HG02610 (cell line): Measurements from ENCODE around the gene PRAMEF15.
"Not testable (repeated sequence)": the region's sequence is repeated elsewhere in the genome, so short reads cannot be mapped to it uniquely, and the experiment has no call there.

Source experiments
- ATAC-seq: cut with Tn5 transposase; IDR thresholded peaks from one replicate; pipeline ENCODE4 v1.9.1; 2021; ENCODE audit warnings: mild to moderate bottlenecking, moderate library complexity; ENCODE audit not compliant: unreplicated experiment

PRAMEF15 gene

DNA sequence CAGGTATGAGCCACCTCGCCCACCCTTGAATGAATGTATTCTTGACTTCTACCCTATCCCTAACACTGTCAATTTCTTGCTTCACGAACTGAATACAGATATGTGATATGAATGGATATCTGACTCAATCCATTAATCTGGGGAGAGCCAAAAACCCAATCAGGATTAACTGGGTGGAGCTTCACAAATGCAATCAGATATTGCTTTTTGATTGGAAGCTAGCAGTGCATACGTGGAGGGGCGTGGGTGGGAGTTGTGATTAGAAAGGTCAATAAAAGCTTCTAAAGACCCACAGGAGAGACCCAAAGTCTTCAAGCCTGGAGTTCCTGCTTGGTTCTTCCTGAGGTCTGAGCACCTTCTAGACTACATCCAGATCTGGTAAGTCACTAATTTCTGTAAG, at the start of gene PRAMEF15:
Gene PRAMEF15, plus strand, starts transcription at position 301 of the 400 bp plus-strand sequence. CDS start 2,827 bp downstream, outside the sequence.
- ATAC-seq, result not testable (repeated sequence)

DNA sequence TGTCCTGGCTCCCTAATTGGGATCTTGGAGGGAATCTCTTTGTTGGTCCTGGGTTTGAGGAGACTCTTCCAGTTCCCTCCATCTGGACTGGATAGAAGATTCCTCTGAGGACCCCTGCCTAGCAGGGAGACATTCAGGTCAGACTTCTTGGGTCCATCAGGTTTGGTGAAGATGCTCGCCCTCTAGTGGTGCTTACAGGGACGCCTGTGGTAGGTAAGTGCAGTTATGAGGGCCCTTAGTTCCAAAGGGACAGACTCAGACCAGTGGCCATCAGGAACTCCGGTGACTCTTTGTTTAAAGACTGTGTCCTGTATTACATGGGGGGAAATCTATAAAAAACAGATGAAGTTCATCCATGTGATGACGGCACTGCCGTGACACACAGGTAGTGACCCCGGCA, 38.4 kb upstream of the PRAMEF15 start:
- not testable (repeated sequence) for ATAC-seq

DNA sequence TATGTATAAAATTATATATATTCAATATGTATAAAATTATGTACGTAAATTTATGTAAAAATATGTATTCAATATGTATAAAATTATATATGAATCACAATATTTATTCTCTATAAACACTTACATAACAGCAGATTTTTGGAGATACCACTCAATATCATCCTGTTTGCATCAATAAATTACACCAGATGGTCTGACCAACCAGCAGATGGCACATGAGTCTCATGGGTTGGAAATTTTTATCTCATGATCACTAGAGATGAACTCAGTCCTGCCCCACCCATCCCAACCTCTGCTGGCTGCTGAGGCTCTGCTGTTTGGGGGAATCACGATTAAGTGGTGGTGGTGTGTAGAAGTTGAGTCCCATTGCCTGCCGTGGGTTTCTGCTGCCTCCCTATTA, 35.8 kb upstream of the PRAMEF15 start:
- ATAC-seq, result not testable (repeated sequence)

DNA sequence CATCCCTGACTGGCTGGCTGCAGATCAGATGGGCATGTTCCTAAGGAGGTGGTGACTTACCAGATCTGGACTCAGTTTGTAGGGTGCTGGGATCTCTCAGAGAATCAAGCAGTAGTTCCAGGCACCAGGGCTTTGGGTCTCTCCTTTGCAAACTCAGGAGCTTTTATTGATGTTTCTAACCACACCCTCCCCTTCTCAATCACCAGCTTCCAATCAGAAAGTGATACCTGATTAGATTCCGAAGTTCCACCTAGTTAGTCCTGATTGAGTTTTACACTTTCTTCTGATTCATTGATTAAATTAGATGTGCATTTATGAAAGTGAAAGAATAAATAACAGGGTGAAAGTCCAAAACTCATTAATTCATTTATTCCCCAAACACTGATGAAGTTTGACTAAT, 30.3 kb upstream of the PRAMEF15 start, which contains the start of gene PRAMEF8:
Gene PRAMEF8, minus strand, starts transcription at position 101 of the 400 bp plus-strand sequence. CDS start 1,046 bp downstream, outside the sequence.
- ATAC-seq, result not testable (repeated sequence)

DNA sequence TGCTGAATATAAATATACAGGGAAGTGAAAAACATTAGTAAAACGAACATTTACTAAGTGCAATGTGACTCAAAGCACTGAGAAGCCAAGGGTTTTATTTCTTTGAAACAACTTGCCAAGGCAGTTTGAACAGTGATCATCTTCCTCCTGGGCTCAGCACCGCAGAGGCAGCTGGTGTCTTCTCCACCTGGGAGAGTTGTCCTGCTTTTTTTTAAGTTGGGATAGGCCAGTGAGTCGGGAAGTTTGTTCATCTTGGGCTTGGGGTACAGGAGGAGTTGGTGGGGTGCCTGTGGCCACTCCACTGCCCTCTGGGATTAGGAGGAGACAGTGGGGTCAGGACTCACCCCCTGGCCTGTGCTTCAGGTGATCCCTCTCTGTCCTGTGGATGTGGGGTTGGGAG, 26.4 kb upstream of the PRAMEF15 start:
- ATAC-seq, result not testable (repeated sequence)

DNA sequence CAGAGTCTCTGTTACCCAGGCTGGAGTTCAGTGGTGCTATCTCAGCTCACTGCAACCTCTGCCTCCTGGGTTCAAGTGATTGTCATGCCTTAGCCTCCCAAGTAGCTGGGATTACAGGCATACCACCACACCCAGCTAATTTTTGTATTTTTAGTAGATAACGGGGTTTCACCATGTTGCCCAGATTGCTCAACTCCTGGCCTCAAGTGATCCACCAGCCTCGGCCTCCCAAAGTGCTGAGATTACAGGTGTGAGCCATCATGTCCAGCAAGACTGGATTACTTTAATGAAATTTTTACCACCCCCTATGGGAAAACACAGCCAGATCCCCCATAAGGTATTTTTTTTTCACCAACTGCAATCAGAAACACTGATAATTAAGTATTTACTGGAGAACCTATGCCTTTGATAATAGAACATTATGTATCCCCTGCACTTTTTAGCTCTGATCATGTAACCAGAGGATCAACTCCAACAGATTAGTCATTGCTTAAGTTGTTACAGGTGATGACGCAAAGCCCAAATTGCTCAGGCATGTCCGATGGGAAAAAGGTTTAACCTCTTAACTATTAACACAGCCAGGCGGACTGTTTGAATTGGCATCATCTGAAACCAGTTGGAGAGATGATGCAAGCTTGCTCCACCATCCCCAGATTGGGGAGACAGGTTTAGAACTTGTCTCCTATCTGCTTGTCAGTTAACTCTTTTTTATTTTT, 18.0 kb upstream of the PRAMEF15 start:
- ATAC-seq, result not testable (repeated sequence)

DNA sequence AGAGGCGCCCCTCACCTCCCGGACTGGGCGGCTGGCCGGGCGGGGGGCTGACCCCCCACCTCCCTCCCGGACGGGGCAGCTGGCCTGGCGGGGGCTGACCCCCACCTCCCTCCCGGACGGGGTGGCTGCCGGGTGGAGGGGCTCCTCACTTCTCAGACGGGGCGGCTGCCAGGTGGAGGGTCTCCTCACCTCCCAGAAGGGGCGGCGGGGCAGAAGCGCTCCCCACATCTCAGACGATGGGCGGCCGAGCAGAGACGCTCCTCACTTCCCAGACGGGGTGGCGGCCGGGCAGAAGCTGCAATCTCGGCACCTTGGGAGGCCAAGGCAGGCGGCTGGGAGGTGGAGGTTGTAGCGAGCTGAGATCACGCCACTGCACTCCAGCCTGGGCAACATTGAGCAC, 16.7 kb upstream of the PRAMEF15 start:
- not testable (repeated sequence) for ATAC-seq

DNA sequence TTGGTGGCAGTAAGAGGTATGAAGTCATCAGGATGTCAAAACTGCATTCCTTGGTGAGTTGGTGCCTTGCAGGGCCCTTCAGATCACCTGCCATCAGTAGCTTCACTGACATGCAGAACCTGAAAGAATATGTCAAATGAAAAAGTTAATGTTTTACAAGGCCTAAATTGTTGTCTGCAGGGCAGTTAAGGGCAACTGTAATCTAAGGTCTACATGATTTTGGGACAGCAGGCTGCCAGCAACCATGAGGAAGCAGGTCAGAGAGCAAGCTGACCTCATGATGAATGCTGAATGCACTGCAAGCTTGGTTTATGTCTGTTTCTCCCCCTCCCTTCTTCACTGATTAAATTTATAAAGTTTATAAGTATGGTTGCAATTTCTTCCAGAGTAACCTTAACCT, 13.2 kb upstream of the PRAMEF15 start:
- ATAC-seq, result not testable (repeated sequence)

DNA sequence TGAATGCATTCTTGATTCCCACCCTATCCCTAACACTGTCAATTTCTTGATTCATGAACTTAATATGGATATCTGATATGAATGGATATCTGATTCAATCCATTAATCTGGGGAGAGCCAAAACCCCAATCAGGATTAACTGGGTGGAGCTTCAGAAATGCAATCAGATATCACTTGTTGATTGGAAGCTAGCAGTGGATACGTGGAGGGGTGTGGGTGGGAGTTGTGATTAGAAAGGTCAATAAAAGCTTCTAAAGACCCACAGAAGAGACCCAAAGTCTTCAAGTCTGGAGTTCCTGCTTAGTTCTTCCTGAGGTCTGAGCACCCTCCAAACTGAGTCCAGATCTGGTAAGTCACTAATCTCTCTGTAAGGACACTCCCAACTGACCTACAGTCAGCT, 12.1 kb upstream of the PRAMEF15 start, which contains the start of gene PRAMEF33:
Gene PRAMEF33, plus strand, starts transcription at position 301 of the 400 bp plus-strand sequence. CDS start 2,416 bp downstream, outside the sequence.
- not testable (repeated sequence) for ATAC-seq

DNA sequence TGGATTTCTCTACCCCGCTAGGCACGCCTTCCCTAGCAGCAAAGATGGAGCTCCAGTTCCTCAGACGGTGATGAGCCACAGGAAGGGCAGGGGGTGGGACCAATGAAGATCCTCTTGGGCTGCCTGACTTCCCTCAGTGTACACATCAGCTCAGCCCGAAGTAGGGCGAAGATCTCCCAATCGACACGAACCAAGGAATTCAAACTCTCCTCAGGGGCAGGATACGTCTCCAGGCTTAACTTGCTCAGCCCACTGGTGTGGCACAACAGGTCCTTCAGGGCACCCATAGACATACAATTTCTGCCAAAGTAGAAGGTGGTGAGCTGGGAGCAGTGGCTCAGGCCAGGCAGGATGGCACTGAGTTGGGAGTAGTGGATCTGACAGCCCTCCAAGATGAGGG, 27.1 kb downstream of the PRAMEF15 start:
- not testable (repeated sequence) for ATAC-seq

DNA sequence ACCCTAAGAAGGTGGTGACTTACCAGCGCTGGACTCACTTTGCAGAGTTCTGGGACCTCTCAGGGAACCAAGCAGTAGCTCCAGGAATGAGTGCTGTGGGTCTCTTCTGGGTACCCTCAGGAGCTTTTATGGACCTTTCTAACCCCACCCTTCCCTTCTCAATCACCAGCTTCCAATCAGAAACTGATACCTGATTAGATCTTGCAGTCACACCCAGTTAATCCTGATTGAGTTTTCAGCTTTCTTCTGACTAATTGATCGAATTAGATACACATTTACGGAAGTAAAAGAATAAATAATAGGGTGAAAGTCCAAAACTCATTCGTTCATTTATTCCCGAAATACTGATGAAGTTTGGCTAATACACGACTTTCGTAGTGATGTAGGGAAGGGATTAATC, 31.7 kb downstream of the PRAMEF15 start, which contains the start of gene PRAMEF14:
Gene PRAMEF14, minus strand, starts transcription at position 101 of the 400 bp plus-strand sequence. CDS start 1,820 bp downstream, outside the sequence.
- ATAC-seq, result not testable (repeated sequence)

DNA sequence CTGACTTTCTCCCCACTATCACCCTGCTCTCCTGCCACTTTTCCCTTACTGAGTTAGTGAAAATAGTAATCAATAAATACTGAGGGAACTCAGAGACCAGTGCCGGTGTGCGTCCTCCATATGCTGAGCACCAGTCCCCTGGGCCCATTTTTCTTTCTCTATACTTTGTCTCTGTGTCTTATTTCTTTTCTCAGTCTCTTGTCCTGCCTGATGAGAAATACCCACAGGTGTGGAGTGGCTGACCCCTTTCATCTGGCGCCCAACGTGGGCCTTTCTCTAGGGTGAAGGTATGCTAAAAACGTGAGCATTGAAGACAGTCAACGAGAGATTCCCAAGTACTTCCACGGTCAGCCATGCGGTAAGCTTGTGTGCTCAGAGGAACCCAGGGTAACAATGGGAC, 38.1 kb downstream of the PRAMEF15 start:
- not testable (repeated sequence) for ATAC-seq

DNA sequence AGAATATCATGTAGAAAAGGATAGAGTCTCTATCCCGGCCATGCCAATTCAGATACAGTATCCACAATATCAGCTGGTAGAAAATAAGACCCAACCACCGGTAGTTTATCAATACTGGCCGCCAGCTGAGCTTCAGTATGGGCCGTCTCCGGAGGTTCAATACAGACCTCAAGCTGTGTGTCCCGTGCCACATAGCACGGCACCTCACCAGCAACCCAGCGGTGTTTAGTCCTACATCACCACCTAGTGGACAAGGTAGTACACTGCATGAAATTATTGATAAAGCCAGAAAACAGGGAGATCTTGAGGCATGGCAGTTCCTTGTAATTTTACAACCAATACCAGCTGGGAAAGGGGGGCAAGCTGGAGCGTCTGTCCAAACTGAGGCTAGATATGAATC, 39.1 kb downstream of the PRAMEF15 start:
- not testable (repeated sequence) for ATAC-seq

DNA sequence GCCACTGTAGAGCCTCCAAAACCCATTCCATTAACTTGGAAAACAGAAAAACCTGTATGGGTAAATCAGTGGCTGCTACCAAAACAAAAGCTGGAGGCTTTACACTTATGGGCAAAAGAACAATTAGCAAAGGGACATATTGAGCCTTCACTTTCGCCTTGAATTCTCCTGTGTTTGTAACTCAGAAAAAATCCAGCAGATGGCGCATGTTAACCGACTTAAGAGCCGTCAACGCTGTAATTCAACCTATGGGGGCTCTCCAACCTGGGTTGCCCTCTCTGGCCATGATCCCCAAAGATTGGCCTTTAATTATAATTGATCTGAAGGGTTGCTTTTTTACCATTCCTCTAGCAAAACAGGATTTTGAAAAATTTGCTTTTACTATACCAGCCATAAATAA, 41.4 kb downstream of the PRAMEF15 start:
- ATAC-seq, result not testable (repeated sequence)

DNA sequence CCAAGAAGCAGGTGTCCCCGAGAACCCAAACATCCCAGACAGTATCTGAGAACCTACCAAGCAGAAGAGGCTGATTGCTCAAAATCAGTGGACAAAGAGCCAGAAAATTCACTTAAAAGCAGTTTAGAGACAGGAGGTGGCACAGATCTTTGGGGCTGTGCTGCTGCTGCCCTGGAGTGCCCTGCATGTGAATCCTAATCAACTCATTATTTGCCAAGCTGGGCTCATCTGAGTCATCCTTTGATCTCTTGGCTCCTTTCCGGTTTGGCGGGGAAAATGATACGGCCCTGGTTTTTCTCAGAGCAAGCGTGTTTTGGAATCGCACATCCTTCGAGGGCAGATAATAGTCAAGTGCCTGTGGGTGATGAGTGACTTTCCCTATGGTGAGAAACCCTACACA, 47.0 kb downstream of the PRAMEF15 start:
- not testable (repeated sequence) for ATAC-seq

DNA sequence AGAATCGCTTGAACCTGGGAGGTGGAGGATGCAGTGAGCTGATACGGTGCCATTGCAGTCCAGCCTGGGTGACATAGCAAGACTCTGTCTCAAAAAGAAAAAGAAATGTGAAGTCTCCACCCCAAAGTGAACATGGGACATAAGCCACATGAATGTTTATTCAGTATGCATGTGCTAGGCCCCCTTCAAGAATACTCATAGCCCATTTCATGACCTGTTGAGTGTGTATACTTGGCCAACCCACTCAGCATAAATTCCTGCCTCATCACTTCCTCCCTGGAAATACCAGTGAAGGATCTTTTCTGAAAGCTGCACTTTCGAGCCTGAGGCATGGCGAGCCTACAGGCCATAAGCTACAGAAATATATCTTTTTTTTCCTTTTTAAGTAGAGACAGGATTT, 49.5 kb downstream of the PRAMEF15 start:
- ATAC-seq, result not testable (repeated sequence)

DNA sequence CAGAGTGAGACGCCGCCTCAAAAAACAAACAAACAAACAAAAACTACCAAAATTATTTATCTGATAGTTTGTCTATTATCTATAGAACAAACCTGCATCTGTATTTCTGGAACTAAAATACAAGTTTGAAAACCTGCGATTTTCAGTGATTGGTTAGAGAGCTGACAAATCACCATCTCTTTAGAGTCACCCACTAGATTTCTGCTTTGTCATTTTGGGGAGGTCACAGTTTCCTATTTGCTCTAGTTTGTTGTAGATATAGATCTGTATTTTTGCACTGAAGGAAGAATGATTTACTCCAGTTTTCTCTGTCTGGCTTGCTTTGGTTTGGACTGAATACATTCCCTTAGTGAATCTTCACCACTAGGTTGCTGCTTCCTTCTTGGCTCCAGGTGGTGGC, 51.2 kb downstream of the PRAMEF15 start:
- not testable (repeated sequence) for ATAC-seq

DNA sequence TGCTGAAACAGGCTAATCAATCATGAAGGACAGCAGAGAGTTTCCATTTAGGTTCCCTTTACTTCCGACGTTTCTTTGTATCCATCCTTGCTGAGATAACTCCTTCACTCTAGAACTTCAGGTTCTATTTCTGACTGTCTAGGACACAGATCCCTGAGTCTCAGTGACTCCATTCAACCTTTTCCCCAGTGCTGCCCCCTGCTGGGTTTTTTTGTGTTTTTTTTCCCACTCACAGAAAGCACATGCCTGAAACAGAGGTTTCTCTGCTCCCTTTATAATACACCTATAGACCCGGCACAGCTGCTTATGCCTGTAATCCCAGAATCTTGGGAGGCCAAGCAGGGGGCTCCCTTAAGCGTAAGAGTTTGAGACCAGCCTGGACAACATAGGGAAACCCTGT, 53.2 kb downstream of the PRAMEF15 start:
- ATAC-seq, result not testable (repeated sequence)
